Adrenal gland (tissue), 5 donors: ENCODE measurements around the gene RNF183.

ENCODE experiments used
- CTCF ChIP-seq, 6 experiments: fragments of 450-650 bp in 4 of 6; fragments of 200-600 bp in 2 of 6; sonication (generic) in 1 of 6; IDR thresholded peaks; 1 replicate in 5 of 6; 2 replicates in 1 of 6; pipeline versions ENCODE4 v1.5.1 to v1.8.0; 2016 to 2021; ENCODE audit warnings: antibody characterized with exemption in 6 of 6, mild to moderate bottlenecking in 2 of 6, moderate library complexity in 1 of 6
- POLR2A ChIP-seq, 2 donors: fragments of 450-650 bp; IDR thresholded peaks; one replicate each; pipeline ENCODE4 v1.6.1; 2017; ENCODE audit warnings: antibody characterized with exemption in 2 of 2, mild to moderate bottlenecking in 2 of 2, moderate library complexity in 1 of 2
- donor health status: DM: no; HTN: no; CAD: no.

- TF ChIP-seq CTCF (IDR thresholded peaks at IDR 0.05): no peak
- TF ChIP-seq POLR2A (IDR thresholded peaks at IDR 0.05): no peak
These were observed 15.9 kb upstream of the RNF183 start for GRCh38 chr9:113319054-113319453.
